ACC112 (cell line): ENCODE results near the gene PROS1.
"Not testable (repeated sequence)": the region's sequence is repeated elsewhere in the genome, so short reads cannot be mapped to it uniquely, and the experiment has no call there.

Experiments
- H2AFZ ChIP-seq: fragments of 200-600 bp; sonication (generic); one replicate; pipeline ENCODE4 v1.6.0; 2017; ENCODE audit warnings: antibody characterized with exemption, low read length; ENCODE audit not compliant: unreplicated experiment
- H3K27ac ChIP-seq: fragments of 200-600 bp; sonication (generic); 2 replicates; pipeline ENCODE4 v1.5.1; 2014; ENCODE audit warnings: low read depth, mild to moderate bottlenecking, antibody characterized with exemption, low read length, moderate library complexity
- H3K27me3 ChIP-seq: fragments of 200-600 bp; sonication (generic); 2 replicates; pipeline ENCODE4 v1.6.1; 2014; ENCODE audit warnings: mild to moderate bottlenecking, antibody characterized with exemption, low read length, moderate library complexity, mixed read lengths; ENCODE audit not compliant: insufficient read depth
- H3K36me3 ChIP-seq: fragments of 200-600 bp; sonication (generic); 2 replicates; pipeline ENCODE4 v1.6.1; 2016; ENCODE audit warnings: mild to moderate bottlenecking, antibody characterized with exemption, low read length, moderate library complexity, mixed read lengths; ENCODE audit not compliant: insufficient read depth
- H3K4me1 ChIP-seq: fragments of 200-600 bp; sonication (generic); one replicate; pipeline ENCODE4 v1.6.1; 2016; ENCODE audit warnings: low read length, mixed read lengths; ENCODE audit not compliant: insufficient read depth, unreplicated experiment, control insufficient read depth
- H3K4me3 ChIP-seq: fragments of 200-600 bp; sonication (generic); 2 replicates; pipeline ENCODE4 v1.5.1; 2014; ENCODE audit warnings: mild to moderate bottlenecking, low read depth, low read length
- H3K79me2 ChIP-seq: fragments of 200-600 bp; sonication (generic); one replicate; pipeline ENCODE4 v1.6.0; 2016; ENCODE audit warnings: low read length; ENCODE audit not compliant: control insufficient read depth, unreplicated experiment, insufficient read depth

PROS1 gene

GRCh38 chr3:93878250-93879017 lies 95.3 kb downstream of the PROS1 start:
- not testable (repeated sequence) for H3K36me3 ChIP-seq, H3K4me1 ChIP-seq, H3K27me3 ChIP-seq, H3K4me3 ChIP-seq, H3K27ac ChIP-seq, H3K79me2 ChIP-seq, H2AFZ ChIP-seq

- H3K27ac ChIP-seq, H3K4me3 ChIP-seq, H3K36me3 ChIP-seq, H3K79me2 ChIP-seq, H3K4me1 ChIP-seq, H2AFZ ChIP-seq, H3K27me3 ChIP-seq: not testable (repeated sequence)
Observed at GRCh38 chr3:93877427-93877826, 96.3 kb downstream of the PROS1 start.

- H3K4me3 ChIP-seq, H3K36me3 ChIP-seq, H3K27ac ChIP-seq, H3K27me3 ChIP-seq, H2AFZ ChIP-seq, H3K4me1 ChIP-seq, H3K79me2 ChIP-seq: not testable (repeated sequence)
Observed at GRCh38 chr3:93873412-93873811, 100.3 kb downstream of the PROS1 start.

- no peak overlapping the region for H3K4me3 ChIP-seq
- no peak overlapping the region for H2AFZ ChIP-seq
- no peaks in the 10 kb centered on the region for H3K36me3 ChIP-seq
- no peaks in the 10 kb centered on the region for H3K4me1 ChIP-seq
- no peaks in the 10 kb centered on the region for H3K79me2 ChIP-seq
- no peaks in the 10 kb centered on the region for H3K27me3 ChIP-seq
- no peak overlapping the region for H3K27ac ChIP-seq
Observed at GRCh38 chr3:93867425-93867824, 106.3 kb downstream of the PROS1 start.

- Histone ChIP-seq H3K27me3 (no peaks in the 10 kb centered on the region), H3K27ac (no peak overlapping the region), H2AFZ (no peak overlapping the region), H3K79me2 (no peaks in the 10 kb centered on the region), H3K4me1 (no peaks in the 10 kb centered on the region), H3K4me3 (no peak overlapping the region), H3K36me3 (no peaks in the 10 kb centered on the region)
Observed at GRCh38 chr3:93861017-93861416, 112.7 kb downstream of the PROS1 start.

- Histone ChIP-seq H3K36me3 (no peaks in the 10 kb centered on the region), H3K4me3 (no peak overlapping the region), H3K27me3 (no peaks in the 10 kb centered on the region), H3K27ac (no peak overlapping the region), H2AFZ (no peak overlapping the region), H3K4me1 (no peaks in the 10 kb centered on the region), H3K79me2 (no peaks in the 10 kb centered on the region)
Observed at GRCh38 chr3:93855401-93855800, 118.3 kb downstream of the PROS1 start.

- not testable (repeated sequence) for H3K36me3 ChIP-seq, H3K27me3 ChIP-seq, H3K79me2 ChIP-seq, H3K27ac ChIP-seq, H3K4me3 ChIP-seq, H2AFZ ChIP-seq, H3K4me1 ChIP-seq
Observed at GRCh38 chr3:93852228-93852627, 121.5 kb downstream of the PROS1 start.

GRCh38 chr3:93843981-93844380 lies 129.7 kb downstream of the PROS1 start:
- Histone ChIP-seq H3K79me2 (no peaks in the 10 kb centered on the region), H3K27ac (peak overlapping the region; percentile 98), H3K36me3 (no peaks in the 10 kb centered on the region), H2AFZ (no peak overlapping the region), H3K27me3 (no peaks in the 10 kb centered on the region), H3K4me1 (peaks cover 32% of the 10 kb centered on the region), H3K4me3 (0 out of 2 replicates have a peak overlapping the region, but pooled peaks have one; percentile 9)

- not testable (repeated sequence) for H3K27me3 ChIP-seq, H3K79me2 ChIP-seq, H3K27ac ChIP-seq, H3K36me3 ChIP-seq, H3K4me3 ChIP-seq
- H2AFZ ChIP-seq: peak overlapping the region; percentile 62
- peaks cover 28% of the 10 kb centered on the region for H3K4me1 ChIP-seq
Observed at GRCh38 chr3:93839193-93839592, 134.5 kb downstream of the PROS1 start.
